ENCODE results near the gene C3orf20. TPM values are rescaled to one million over a fixed set of nuclear protein-coding genes. Genes with fewer than 3 reads are reported as not detected.

The C3orf20 gene
- total and polyA plus RNA-seq, 2 donors (not counting 1 experiment from before 2014, with no cell fraction given) = 0.12 to 0.34 TPM

DNA sequence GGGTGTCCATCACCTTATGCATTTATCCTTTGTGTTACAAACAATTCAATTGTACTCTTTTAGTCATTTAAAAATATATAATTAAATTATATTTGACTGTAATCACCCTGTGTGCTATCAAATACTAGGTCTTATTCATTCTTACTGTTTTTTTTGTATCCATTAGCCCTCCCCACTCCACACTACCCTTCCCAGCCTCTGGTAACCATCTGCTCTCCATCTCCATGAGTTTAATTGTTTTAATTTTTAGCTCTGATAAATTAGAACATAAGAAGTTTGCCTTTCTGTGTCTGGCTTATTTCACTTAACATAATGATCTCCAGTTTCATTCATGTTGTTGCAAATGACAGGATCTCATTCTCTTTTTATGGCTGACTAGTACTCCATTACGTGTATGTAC lies 16.8 kb downstream of the C3orf20 start:
- no peak overlapping the region for H3K4me3 ChIP-seq (ENCODE audit: control extremely low read depth in 1 of 5, extremely low read depth in 1 of 5, insufficient read depth in 1 of 5, low read depth in 2 of 5, low read length in 4 of 5)
- H3K4me2 ChIP-seq (replicated peaks; ENCODE audit: low read depth, low read length, poor library complexity, severe bottlenecking) = no peak overlapping the region
- TF ChIP-seq, protein P1, sequence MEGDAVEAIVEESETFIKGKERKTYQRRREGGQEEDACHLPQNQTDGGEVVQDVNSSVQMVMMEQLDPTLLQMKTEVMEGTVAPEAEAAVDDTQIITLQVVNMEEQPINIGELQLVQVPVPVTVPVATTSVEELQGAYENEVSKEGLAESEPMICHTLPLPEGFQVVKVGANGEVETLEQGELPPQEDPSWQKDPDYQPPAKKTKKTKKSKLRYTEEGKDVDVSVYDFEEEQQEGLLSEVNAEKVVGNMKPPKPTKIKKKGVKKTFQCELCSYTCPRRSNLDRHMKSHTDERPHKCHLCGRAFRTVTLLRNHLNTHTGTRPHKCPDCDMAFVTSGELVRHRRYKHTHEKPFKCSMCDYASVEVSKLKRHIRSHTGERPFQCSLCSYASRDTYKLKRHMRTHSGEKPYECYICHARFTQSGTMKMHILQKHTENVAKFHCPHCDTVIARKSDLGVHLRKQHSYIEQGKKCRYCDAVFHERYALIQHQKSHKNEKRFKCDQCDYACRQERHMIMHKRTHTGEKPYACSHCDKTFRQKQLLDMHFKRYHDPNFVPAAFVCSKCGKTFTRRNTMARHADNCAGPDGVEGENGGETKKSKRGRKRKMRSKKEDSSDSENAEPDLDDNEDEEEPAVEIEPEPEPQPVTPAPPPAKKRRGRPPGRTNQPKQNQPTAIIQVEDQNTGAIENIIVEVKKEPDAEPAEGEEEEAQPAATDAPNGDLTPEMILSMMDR (IDR thresholded peaks at IDR 0.05) = no peak
- DNase-seq = no peak
- Mint-ChIP-seq H3K9me3 (ENCODE audit: insufficient read depth) (peaks cover 8% of the 10 kb centered on the region), H3K27ac (no peak overlapping the region), H3K4me3 (no peak overlapping the region), H3K4me1 (peaks cover 33% of the 10 kb centered on the region), H3K27me3 (peaks cover 18% of the 10 kb centered on the region)
- peaks cover 0 to 5% (median 3%) of the 10 kb centered on the region in 3 donors for H3K9me3 ChIP-seq (ENCODE audit: control extremely low read depth in 1 of 3, control insufficient read depth in 2 of 3, insufficient read depth in 1 of 3, low read length in 2 of 3)
- ChIA-PET POLR2A (no interaction called here), CTCF (no interaction called here)
- no CpG with 5 or more reads among the region's 1 CpG for WGBS (ENCODE audit: insufficient coverage)
- H3K27me3 ChIP-seq (replicated peaks in 1 of 4; ENCODE audit: control extremely low read depth in 1 of 4, control insufficient read depth in 3 of 4, insufficient read depth in 4 of 4, low read length in 3 of 4) = no peaks in the 10 kb centered on the region
- peaks cover 18 to 23% of the 10 kb centered on the region in 2 donors for H3K4me1 ChIP-seq (ENCODE audit: control insufficient read depth in 2 of 2, insufficient read depth in 2 of 2, low read length in 2 of 2)
- H3K9ac ChIP-seq (ENCODE audit: low read length) = no peak overlapping the region
- no peak overlapping the region for H2AFZ ChIP-seq (ENCODE audit: insufficient read depth, low read depth, low read length, poor library complexity, severe bottlenecking)
- intact Hi-C loops (cut with micrococcal nuclease) = no loop called here
- H4K20me1 ChIP-seq (ENCODE audit: control insufficient read depth, insufficient read depth, low read length, poor library complexity, severe bottlenecking) = no peaks in the 10 kb centered on the region
- no peak overlapping the region for H3K27ac ChIP-seq (ENCODE audit: low read length in 2 of 2)
- no peaks in the 10 kb centered on the region for H3K36me3 ChIP-seq (replicated peaks in 1 of 2; ENCODE audit: control extremely low read depth in 1 of 2, control insufficient read depth in 1 of 2, extremely low read depth in 1 of 2, insufficient read depth in 2 of 2, low read length in 1 of 2)
- ATAC-seq (ENCODE audit: low read depth) = no peak
- no peaks in the 10 kb centered on the region for H3K79me2 ChIP-seq (ENCODE audit: control insufficient read depth, insufficient read depth, low read length)

DNA sequence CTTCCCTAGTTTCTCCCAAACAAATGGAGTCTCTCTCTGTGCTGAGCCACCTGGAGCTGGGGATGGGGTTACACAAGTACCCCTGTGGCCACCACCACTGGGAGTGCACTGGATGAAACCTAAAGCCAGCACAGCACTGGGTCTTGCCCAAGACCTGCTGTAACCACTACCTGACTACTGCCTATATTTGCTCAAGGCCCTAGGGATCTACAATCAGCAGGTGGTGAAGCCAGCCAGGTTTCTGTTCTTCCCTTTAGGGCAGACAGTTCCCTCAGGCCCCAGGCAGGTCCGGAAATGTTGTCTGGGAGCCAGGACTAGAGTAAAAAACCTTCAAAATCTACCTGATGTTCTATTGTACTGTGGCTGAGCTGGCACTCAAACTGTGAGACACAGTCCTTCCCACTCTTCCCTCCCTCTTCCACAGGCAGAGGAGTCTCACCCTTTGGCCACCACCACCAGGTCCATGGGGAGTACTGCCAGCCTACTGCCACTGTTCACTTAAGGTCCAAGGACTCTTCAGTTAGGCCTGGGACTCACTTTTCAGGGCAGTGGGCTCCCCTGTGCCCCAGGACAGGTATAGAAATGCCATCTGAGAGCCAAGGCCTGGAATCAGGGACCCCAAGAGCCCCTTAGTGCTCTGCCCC lies 23.8 kb downstream of the C3orf20 start:
- Mint-ChIP-seq H3K27me3 (no peaks in the 10 kb centered on the region), H3K4me1 (no peaks in the 10 kb centered on the region), H3K9me3 (ENCODE audit: insufficient read depth) (peaks cover 2% of the 10 kb centered on the region), H3K27ac (no peak overlapping the region), H3K4me3 (no peak overlapping the region)
- H3K27me3 ChIP-seq (replicated peaks in 1 of 4; ENCODE audit: control extremely low read depth in 1 of 4, control insufficient read depth in 3 of 4, insufficient read depth in 4 of 4, low read length in 3 of 4) = no peaks in the 10 kb centered on the region
- CTCF ChIA-PET = interaction anchor here (0.5 kb wide), 1 partner anchor 503 kb away, joined by 3 read pairs; no protein-coding TSS in a partner anchor
- H3K9me3 ChIP-seq (ENCODE audit: control extremely low read depth in 1 of 3, control insufficient read depth in 2 of 3, insufficient read depth in 1 of 3, low read length in 2 of 3) = peaks cover 0 to 2% (median under 1%) of the 10 kb centered on the region in 3 donors
- 100% methylated on average over 1 of the region's 1 CpG for WGBS (ENCODE audit: insufficient coverage)
- H3K4me3 ChIP-seq (ENCODE audit: control extremely low read depth in 1 of 5, extremely low read depth in 1 of 5, insufficient read depth in 1 of 5, low read depth in 2 of 5, low read length in 4 of 5) = no peak overlapping the region
- DNase-seq (no peak), ATAC-seq (ENCODE audit: low read depth) (no peak)
- intact Hi-C loops (cut with micrococcal nuclease) = no loop called here
- H3K4me2 ChIP-seq (replicated peaks; ENCODE audit: low read depth, low read length, poor library complexity, severe bottlenecking) = no peak overlapping the region
- no peaks in the 10 kb centered on the region for H3K36me3 ChIP-seq (replicated peaks in 1 of 2; ENCODE audit: control extremely low read depth in 1 of 2, control insufficient read depth in 1 of 2, extremely low read depth in 1 of 2, insufficient read depth in 2 of 2, low read length in 1 of 2)
- H4K20me1 ChIP-seq (ENCODE audit: control insufficient read depth, insufficient read depth, low read length, poor library complexity, severe bottlenecking) = no peaks in the 10 kb centered on the region
- TF ChIP-seq, protein P1 (IDR thresholded peaks at IDR 0.05) = no peak
- TF ChIP-seq EZH2 (IDR thresholded peaks at IDR 0.05; ENCODE audit: borderline replicate concordance, insufficient read depth, low read depth, low read length, poor library complexity, severe bottlenecking) = no peak
- no peak overlapping the region for H3K27ac ChIP-seq (ENCODE audit: low read length in 2 of 2)
- no peaks in the 10 kb centered on the region for H3K79me2 ChIP-seq (ENCODE audit: control insufficient read depth, insufficient read depth, low read length)
- no peak overlapping the region for H2AFZ ChIP-seq (ENCODE audit: insufficient read depth, low read depth, low read length, poor library complexity, severe bottlenecking)
- no peaks in the 10 kb centered on the region for H3K4me1 ChIP-seq (ENCODE audit: control insufficient read depth in 2 of 2, insufficient read depth in 2 of 2, low read length in 2 of 2)
- POLR2A ChIA-PET = no interaction called here
- H3K9ac ChIP-seq (ENCODE audit: low read length) = no peak overlapping the region
